GM18858 (cell line): ENCODE results near the gene KBTBD13.

Source experiments
- ATAC-seq: cut with Tn5 transposase; IDR thresholded peaks from one replicate; pipeline ENCODE4 v1.9.1; 2021; ENCODE audit not compliant: unreplicated experiment

The KBTBD13 gene

GRCh38 chr15:65105038-65105437 is 28.5 kb downstream of the KBTBD13 start:
- no peak for ATAC-seq

DNA sequence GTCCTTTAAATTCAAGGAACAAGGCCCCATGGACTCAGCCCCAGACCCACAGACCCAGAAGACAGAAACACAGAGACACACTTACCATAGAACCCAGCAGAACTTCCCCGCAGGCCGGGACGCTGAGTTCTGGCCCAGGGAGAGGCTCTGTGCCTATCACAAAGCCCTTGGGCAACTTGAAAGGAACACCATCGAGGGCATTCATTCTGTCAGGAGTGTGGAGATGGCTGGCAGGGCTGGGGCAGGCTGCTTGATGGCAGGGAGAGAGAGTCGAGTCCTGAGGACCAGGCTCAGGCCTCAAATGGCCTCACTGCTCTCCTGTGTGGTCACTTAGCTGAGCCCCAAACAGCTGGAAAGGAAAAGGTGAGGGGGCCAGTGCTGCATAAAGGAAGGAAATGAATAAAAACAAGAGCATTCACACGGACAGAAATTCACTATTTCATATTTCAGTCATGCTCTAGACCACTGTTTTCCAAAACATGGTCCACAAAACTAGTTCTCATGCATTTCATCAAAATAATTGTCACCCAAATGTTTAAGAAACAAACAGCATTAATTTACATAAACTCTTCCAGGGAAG is 29.6 kb downstream of the KBTBD13 start:
- no peak for ATAC-seq

DNA sequence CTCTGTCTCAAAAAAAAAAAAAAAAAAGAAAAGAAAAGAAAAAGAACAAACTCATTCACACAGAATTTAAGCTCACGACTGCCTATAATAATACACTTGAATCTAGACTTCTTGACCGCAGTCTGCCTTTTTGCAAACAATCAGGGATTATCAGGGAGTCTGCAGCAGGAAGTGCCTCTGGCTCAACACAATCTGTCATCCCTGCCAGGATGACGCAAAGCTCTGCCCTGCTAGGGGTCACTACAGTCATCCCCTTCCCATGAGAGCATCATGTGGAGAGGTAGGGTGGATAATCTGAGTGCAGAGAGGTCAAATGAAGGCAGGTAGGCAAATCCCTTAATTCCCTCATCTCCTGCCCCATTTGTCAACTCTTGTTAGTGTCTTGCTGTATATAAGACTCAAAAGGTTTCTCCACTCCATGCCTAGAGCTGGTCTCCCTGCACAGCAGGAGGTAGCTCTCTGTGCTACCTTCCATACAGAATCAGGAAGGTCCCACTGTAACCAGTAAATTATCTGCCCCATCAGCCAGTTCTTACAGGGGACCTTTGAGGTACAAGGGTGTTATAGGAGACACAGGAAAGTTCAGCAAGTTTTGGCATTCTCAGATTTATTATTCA is 34.2 kb downstream of the KBTBD13 start:
- no peak for ATAC-seq

DNA sequence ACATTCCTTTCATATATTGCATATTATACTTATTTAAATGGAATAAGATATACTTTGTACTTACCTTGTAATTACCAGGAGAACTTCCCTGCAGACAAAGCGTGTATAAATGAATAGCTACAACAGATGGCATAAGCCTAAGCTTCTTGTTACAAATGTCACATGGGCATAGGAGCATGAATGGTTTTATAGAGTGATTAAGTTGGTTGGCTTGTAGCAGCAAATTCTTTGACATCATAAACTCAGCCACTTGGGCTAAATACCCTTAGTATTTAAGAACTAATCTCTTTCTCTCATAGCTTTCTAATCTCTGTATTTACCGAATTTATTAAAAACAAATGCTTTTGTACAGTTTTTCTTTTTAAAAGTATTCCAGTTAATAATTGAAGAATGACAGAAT is 38.5 kb downstream of the KBTBD13 start, which contains the start of gene UBAP1L:
UBAP1L (minus strand) TSS at position 115 of the 400 bp plus-strand sequence. CDS start 8,985 bp downstream, outside the sequence.
- no peak for ATAC-seq

GRCh38 chr15:65115542-65115941 is 39.0 kb downstream of the KBTBD13 start:
- no peak for ATAC-seq
